A549 (cell line): ENCODE data around the gene GRM4. TPM values are rescaled to one million over a fixed set of nuclear protein-coding genes. Genes with fewer than 3 reads are reported as not detected.

Source experiments
- ATAC-seq, 2 experiments: fragments of 200-7000 bp in 1 of 2; fragments of >200 bp in 1 of 2; cut with Nextera tagmentation in 1 of 2; cut with Tn5 transposase in 1 of 2; 3 replicates each; pipeline versions ENCODE4 v1.8.0 to v1.9.1; 2018 to 2020; ENCODE audit warnings: mild to moderate bottlenecking in 1 of 2, moderate library complexity in 1 of 2
- CTCF ChIA-PET: fragments of 300-600 bp; sonication (Branson Sonifier 250); formaldehyde crosslinking; extraction: SDS; loops from one replicate; lab custom pipeline; 2021; ENCODE audit warnings: antibody characterized with exemption, inconsistent platforms; lab: Yijun Ruan, JAX
- POLR2A ChIA-PET: fragments of 350-600 bp; formaldehyde crosslinking; extraction: SDS; loops from one replicate; lab custom pipeline; 2021; ENCODE audit warnings: antibody characterized with exemption, inconsistent platforms; lab: Yijun Ruan, JAX
- DNase-seq, 2 experiments: peaks; one replicate each; pipeline versions ENCODE4 v3.0.0 to v3.0.0-alpha.2; 2011 to 2016; ENCODE audit warnings: low read depth in 1 of 2, low spot score in 1 of 2
- FAIRE-seq: peaks from 2 replicates; lab custom pipeline; 2011; peaks lifted over from hg19 to GRCh38; lab: Jason Lieb, UNC
- H3K27ac ChIP-seq, 2 experiments: fragments of >200 bp; sonication (Bioruptor Twin); formaldehyde crosslinking; 3 replicates each; pipeline ENCODE4 v1.5.1; 2016 to 2017
- H3K4me1 ChIP-seq: fragments of >200 bp; sonication (Bioruptor Twin); formaldehyde crosslinking; 3 replicates; pipeline ENCODE4 v1.6.1; 2016
- H3K4me2 ChIP-seq: fragments of >200 bp; sonication (Bioruptor Twin); formaldehyde crosslinking; 3 replicates; pipeline ENCODE4 v1.6.1; 2016
- H3K4me3 ChIP-seq: fragments of >200 bp; sonication (Bioruptor Twin); formaldehyde crosslinking; 3 replicates; pipeline ENCODE4 v1.5.1; 2016
- H3K9me3 ChIP-seq: fragments of >200 bp; sonication (Bioruptor Twin); formaldehyde crosslinking; 3 replicates; pipeline ENCODE4 v1.6.1; 2016
- BHLHE40 ChIP-seq: IDR thresholded peaks from 2 replicates; pipeline ENCODE4 v1.6.1; 2012; ENCODE audit warnings: low read depth, low read length, inconsistent platforms
- CBX2 ChIP-seq: fragments of 200-600 bp; sonication (generic); IDR thresholded peaks from 2 replicates; pipeline ENCODE4 v1.6.1; 2016; ENCODE audit warnings: low read depth, mild to moderate bottlenecking, borderline replicate concordance
- CEBPB ChIP-seq, 2 experiments: fragments of >200 bp in 1 of 2; sonication (Bioruptor Twin) in 1 of 2; formaldehyde crosslinking in 1 of 2; IDR thresholded peaks; 2 replicates each; pipeline ENCODE4 v1.6.1; 2012 to 2016
- EHMT2 ChIP-seq: fragments of 200-600 bp; sonication (generic); IDR thresholded peaks from 2 replicates; pipeline ENCODE4 v1.6.1; 2016; ENCODE audit warnings: antibody characterized with exemption, low read depth, mild to moderate bottlenecking, moderate library complexity
- EP300 ChIP-seq, 2 experiments: fragments of >200 bp; sonication (Bioruptor Twin); formaldehyde crosslinking; IDR thresholded peaks; 2 replicates in 1 of 2; 3 replicates in 1 of 2; pipeline ENCODE4 v1.6.1; 2016 to 2017
- ESRRA ChIP-seq: fragments of 150-350 bp; IDR thresholded peaks from 2 replicates; pipeline ENCODE4 v1.6.1; 2014; ENCODE audit warnings: mild to moderate bottlenecking, low read length, borderline replicate concordance
- FOXS1 ChIP-seq: fragments of 250-450 bp; sonication (Bioruptor Pico); IDR thresholded peaks from 2 replicates; pipeline ENCODE4 v1.5.0; 2020; ENCODE audit warnings: mild to moderate bottlenecking, moderate library complexity
- GATA3 ChIP-seq: IDR thresholded peaks from 2 replicates; pipeline ENCODE4 v1.6.1; 2012; ENCODE audit warnings: borderline replicate concordance
- HDAC2 ChIP-seq: fragments of 200-600 bp; sonication (generic); IDR thresholded peaks from 2 replicates; pipeline ENCODE4 v1.6.1; 2016
- HEYL ChIP-seq: fragments of 250-450 bp; sonication (Bioruptor Pico); IDR thresholded peaks from 2 replicates; pipeline ENCODE4 v1.8.0; 2021; ENCODE audit warnings: mild to moderate bottlenecking, moderate library complexity
- HMGXB4 ChIP-seq: fragments of 250-450 bp; sonication (Bioruptor Pico); IDR thresholded peaks from 2 replicates; pipeline ENCODE4 v1.5.0; 2021; ENCODE audit warnings: mild to moderate bottlenecking, moderate library complexity, borderline replicate concordance
- HOXA7 ChIP-seq: fragments of 250-450 bp; sonication (Bioruptor Pico); IDR thresholded peaks from 2 replicates; pipeline ENCODE4 v1.5.0; 2020; ENCODE audit warnings: mild to moderate bottlenecking, moderate library complexity
- JUNB ChIP-seq: fragments of >200 bp; sonication (Bioruptor Twin); formaldehyde crosslinking; IDR thresholded peaks from 2 replicates; pipeline ENCODE4 v1.6.1; 2016
- MAFK ChIP-seq: fragments of 450-650 bp; IDR thresholded peaks from 2 replicates; pipeline ENCODE4 v1.6.1; 2014; ENCODE audit not compliant: partially characterized antibody
- MAZ ChIP-seq: fragments of 150-350 bp; IDR thresholded peaks from 2 replicates; pipeline ENCODE4 v1.6.1; 2014; ENCODE audit warnings: antibody characterized with exemption, low read depth, low read length, borderline replicate concordance
- NFE2L2 ChIP-seq: fragments of 150-350 bp; conservative IDR thresholded peaks from 2 replicates; pipeline ENCODE4 v1.6.1; 2014; ENCODE audit warnings: low read length
- POLR2A ChIP-seq: IDR thresholded peaks from 2 replicates; pipeline ENCODE4 v1.6.1; 2012; ENCODE audit warnings: mild to moderate bottlenecking, low read length
- RARB ChIP-seq: fragments of 250-450 bp; sonication (Bioruptor Pico); IDR thresholded peaks from 2 replicates; pipeline ENCODE4 v1.8.0; 2021; ENCODE audit warnings: mild to moderate bottlenecking, moderate library complexity
- SMC3 ChIP-seq: fragments of >200 bp; sonication (Bioruptor Twin); formaldehyde crosslinking; IDR thresholded peaks from 3 replicates; pipeline ENCODE4 v1.6.1; 2018; ENCODE audit warnings: inconsistent platforms
- TP53 ChIP-seq: fragments of 250-450 bp; sonication (Bioruptor Pico); IDR thresholded peaks from 2 replicates; pipeline ENCODE4 v1.5.0; 2021; ENCODE audit warnings: mild to moderate bottlenecking, moderate library complexity
- WGBS: methylation state at CpG from one replicate; pipeline ENCODE4 v1.1.6; 2017; ENCODE audit errors: missing lambda C conversion rate; 5-methylcytosine and 5-hydroxymethylcytosine counted together
- polyA plus RNA-seq, 4 experiments: library from polyadenylated mRNA; depleted of rRNA in 3 of 4; stranded (reverse); fragments of >200 nt; fragmentation: RNase III in 1 of 4; extraction: RNeasy Plus Mini Kit Qiagen cat#74134 plus additional on column Dnase treatment in 1 of 4; gene quantifications; 2 replicates in 3 of 4; 3 replicates in 1 of 4; pipeline ENCODE4 v1.2.3, GENCODE V29; 2011 to 2017
- TF ChIP-seq, protein P1 (sequence below): fragments of >200 bp; sonication (Bioruptor Twin); formaldehyde crosslinking; IDR thresholded peaks from 3 replicates; pipeline ENCODE4 v1.6.1; 2016
- TF ChIP-seq, protein P2 (sequence below): IDR thresholded peaks from 2 replicates; pipeline ENCODE4 v1.6.1; 2012
- TF ChIP-seq, protein P3 (sequence below): fragments of 450-650 bp; IDR thresholded peaks from 2 replicates; pipeline ENCODE4 v1.6.1; 2014; ENCODE audit warnings: antibody characterized with exemption
- TF ChIP-seq, protein P4 (sequence below): fragments of >200 bp; sonication (Bioruptor Twin); formaldehyde crosslinking; IDR thresholded peaks from 3 replicates; pipeline ENCODE4 v1.5.1; 2016
- TF ChIP-seq, protein P5 (sequence below): IDR thresholded peaks from 2 replicates; pipeline ENCODE4 v1.6.1; 2012
- TF ChIP-seq, protein P6 (sequence below): fragments of >200 bp; sonication (Bioruptor Twin); formaldehyde crosslinking; IDR thresholded peaks from 2 replicates; pipeline ENCODE4 v1.6.1; 2016

GRM4 gene
- polyA plus RNA-seq, 2 of the 4 experiments (the other 2 are of a cell fraction): 0.05 TPM

GRCh38 chr6:33983109-33983716 lies 162.7 kb downstream of the GRM4 start (continued):
- TF ChIP-seq, protein P1, sequence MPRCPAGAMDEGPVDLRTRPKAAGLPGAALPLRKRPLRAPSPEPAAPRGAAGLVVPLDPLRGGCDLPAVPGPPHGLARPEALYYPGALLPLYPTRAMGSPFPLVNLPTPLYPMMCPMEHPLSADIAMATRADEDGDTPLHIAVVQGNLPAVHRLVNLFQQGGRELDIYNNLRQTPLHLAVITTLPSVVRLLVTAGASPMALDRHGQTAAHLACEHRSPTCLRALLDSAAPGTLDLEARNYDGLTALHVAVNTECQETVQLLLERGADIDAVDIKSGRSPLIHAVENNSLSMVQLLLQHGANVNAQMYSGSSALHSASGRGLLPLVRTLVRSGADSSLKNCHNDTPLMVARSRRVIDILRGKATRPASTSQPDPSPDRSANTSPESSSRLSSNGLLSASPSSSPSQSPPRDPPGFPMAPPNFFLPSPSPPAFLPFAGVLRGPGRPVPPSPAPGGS: no peak
- TF ChIP-seq, all 56 proteins: peak for 0

DNA sequence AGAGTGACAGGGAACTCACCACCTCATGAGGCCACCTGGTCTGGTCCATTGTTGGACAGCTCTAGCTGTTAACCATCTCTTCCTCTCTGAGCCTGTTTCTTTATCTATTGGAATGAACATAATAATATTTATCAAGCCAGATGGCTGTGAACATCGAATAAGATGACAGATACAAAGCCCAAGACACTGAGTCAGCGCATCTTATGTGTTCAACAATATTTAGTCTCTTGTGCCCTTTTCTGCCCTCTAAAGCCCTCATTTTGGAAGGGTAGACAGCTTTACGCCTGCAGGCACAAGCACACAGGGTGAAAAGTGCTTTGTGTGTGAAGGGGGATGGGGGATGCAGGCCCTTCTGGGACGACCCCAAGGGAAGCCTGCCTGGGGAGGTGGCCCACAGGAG lies 164.0 kb downstream of the GRM4 start:
- FAIRE-seq: no peak
- DNase-seq: no peak
- 75% methylated on average over 4 of the region's 4 CpGs for WGBS
- TF ChIP-seq HEYL (CRISPR knock-in tag) (no peak), MAZ (no peak), HDAC2 (no peak), RARB (CRISPR knock-in tag) (no peak), TP53 (CRISPR knock-in tag) (no peak), CBX2 (no peak), HOXA7 (CRISPR knock-in tag) (no peak), ESRRA (no peak), JUNB (no peak), SMC3 (no peak), BHLHE40 (no peak), MAFK (no peak), NFE2L2 (no peak), FOXS1 (CRISPR knock-in tag) (no peak), EP300 (IDR thresholded peaks at IDR 0.05) (no peak)
- TF ChIP-seq, protein P2, sequence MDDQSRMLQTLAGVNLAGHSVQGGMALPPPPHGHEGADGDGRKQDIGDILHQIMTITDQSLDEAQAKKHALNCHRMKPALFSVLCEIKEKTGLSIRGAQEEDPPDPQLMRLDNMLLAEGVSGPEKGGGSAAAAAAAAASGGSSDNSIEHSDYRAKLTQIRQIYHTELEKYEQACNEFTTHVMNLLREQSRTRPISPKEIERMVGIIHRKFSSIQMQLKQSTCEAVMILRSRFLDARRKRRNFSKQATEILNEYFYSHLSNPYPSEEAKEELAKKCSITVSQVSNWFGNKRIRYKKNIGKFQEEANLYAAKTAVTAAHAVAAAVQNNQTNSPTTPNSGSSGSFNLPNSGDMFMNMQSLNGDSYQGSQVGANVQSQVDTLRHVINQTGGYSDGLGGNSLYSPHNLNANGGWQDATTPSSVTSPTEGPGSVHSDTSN: no peak
- TF ChIP-seq, protein P3, sequence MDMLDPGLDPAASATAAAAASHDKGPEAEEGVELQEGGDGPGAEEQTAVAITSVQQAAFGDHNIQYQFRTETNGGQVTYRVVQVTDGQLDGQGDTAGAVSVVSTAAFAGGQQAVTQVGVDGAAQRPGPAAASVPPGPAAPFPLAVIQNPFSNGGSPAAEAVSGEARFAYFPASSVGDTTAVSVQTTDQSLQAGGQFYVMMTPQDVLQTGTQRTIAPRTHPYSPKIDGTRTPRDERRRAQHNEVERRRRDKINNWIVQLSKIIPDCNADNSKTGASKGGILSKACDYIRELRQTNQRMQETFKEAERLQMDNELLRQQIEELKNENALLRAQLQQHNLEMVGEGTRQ: no peak
- TF ChIP-seq, protein P4, sequence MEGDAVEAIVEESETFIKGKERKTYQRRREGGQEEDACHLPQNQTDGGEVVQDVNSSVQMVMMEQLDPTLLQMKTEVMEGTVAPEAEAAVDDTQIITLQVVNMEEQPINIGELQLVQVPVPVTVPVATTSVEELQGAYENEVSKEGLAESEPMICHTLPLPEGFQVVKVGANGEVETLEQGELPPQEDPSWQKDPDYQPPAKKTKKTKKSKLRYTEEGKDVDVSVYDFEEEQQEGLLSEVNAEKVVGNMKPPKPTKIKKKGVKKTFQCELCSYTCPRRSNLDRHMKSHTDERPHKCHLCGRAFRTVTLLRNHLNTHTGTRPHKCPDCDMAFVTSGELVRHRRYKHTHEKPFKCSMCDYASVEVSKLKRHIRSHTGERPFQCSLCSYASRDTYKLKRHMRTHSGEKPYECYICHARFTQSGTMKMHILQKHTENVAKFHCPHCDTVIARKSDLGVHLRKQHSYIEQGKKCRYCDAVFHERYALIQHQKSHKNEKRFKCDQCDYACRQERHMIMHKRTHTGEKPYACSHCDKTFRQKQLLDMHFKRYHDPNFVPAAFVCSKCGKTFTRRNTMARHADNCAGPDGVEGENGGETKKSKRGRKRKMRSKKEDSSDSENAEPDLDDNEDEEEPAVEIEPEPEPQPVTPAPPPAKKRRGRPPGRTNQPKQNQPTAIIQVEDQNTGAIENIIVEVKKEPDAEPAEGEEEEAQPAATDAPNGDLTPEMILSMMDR: no peak
- TF ChIP-seq, protein P5, sequence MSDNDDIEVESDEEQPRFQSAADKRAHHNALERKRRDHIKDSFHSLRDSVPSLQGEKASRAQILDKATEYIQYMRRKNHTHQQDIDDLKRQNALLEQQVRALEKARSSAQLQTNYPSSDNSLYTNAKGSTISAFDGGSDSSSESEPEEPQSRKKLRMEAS: no peak
- CTCF ChIA-PET: interaction anchor here (1.2 to 1.3 kb wide), 2 partner anchors 23 to 46 kb away, joined by 3 read pairs; no protein-coding TSS in a partner anchor
- no peak overlapping the region for H3K4me3 ChIP-seq
- H3K27ac ChIP-seq: no peak overlapping the region
- POLR2A ChIA-PET: no interaction called here
- no peaks in the 10 kb centered on the region for H3K9me3 ChIP-seq
- ATAC-seq: no peak
- no peak overlapping the region for H3K4me2 ChIP-seq
- H3K4me1 ChIP-seq: no peaks in the 10 kb centered on the region

DNA sequence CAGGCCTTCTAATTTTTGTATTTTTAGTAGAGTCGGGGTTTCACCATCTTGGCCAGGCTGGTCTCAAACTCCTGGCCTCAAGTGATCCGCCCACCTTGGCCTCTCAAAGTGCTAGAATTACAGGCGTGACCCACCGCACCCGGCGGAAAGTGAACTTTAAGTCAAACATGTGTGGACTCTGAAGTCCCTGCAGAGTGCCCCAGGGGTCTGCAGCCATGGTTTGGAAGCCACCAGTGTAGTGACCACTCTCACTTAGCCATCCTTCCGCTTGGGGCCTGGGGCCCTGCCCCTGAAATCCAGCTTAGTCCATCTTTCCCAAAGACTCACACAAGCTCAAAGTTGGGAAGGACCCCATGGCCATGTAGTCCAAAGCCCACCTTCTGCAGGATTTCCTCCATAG lies 164.5 kb downstream of the GRM4 start:
- TF ChIP-seq, protein P6, sequence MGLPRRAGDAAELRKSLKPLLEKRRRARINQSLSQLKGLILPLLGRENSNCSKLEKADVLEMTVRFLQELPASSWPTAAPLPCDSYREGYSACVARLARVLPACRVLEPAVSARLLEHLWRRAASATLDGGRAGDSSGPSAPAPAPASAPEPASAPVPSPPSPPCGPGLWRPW: no peak
- TF ChIP-seq HMGXB4 (CRISPR knock-in tag) (no peak), CBX2 (no peak), POLR2A (no peak), MAZ (no peak), EHMT2 (no peak), SMC3 (no peak), CEBPB (IDR thresholded peaks at IDR 0.05) (no peak), GATA3 (no peak)
- ATAC-seq: no peak
- POLR2A ChIA-PET: no interaction called here
- H3K4me2 ChIP-seq: no peak overlapping the region
- 72% methylated on average over 2 of the region's 7 CpGs for WGBS
- H3K9me3 ChIP-seq: no peaks in the 10 kb centered on the region
- no peak for FAIRE-seq
- CTCF ChIA-PET: interaction anchor here (1.2 to 1.3 kb wide), 2 partner anchors 22 to 47 kb away, joined by 3 read pairs; no protein-coding TSS in a partner anchor
- H3K27ac ChIP-seq: no peak overlapping the region
- H3K4me3 ChIP-seq: no peak overlapping the region
- no peak for DNase-seq
- no peaks in the 10 kb centered on the region for H3K4me1 ChIP-seq
